Omental fat pad (tissue), 4 donors: ENCODE results near the gene PTH1R. TPM values are rescaled to one million over a fixed set of nuclear protein-coding genes. Genes with fewer than 3 reads are reported as not detected.

Experiments
- ATAC-seq: fragments of 150-250 bp; one replicate; pipeline ENCODE4 v1.9.1; 2016; ENCODE audit warnings: mild to moderate bottlenecking, moderate library complexity; ENCODE audit not compliant: low FRiP score
- DNase-seq: peaks from one replicate; pipeline ENCODE4 v3.0.0-alpha.2; 2019; ENCODE audit warnings: low spot score
- CTCF ChIP-seq, 3 donors: fragments of 450-650 bp; IDR thresholded peaks; one replicate each; pipeline ENCODE4 v1.5.1; 2016 to 2017; ENCODE audit warnings: antibody characterized with exemption in 3 of 3, mild to moderate bottlenecking in 3 of 3, moderate library complexity in 2 of 3
- total RNA-seq, 4 donors: library from RNA; depleted of rRNA; stranded (reverse); fragments of >200 nt; gene quantifications; one replicate each; pipeline ENCODE4 v1.1.0, GENCODE V29; 2016

The PTH1R gene
- total RNA-seq, 4 donors from 2014 or later, result 16.1 to 32.3 (median 17.9) TPM

GRCh38 chr3:46914849-46915248 lies 37.3 kb downstream of the PTH1R start:
- no peak for TF ChIP-seq CTCF (IDR thresholded peaks at IDR 0.05)
- DNase-seq, result no peak
- ATAC-seq, result no peak

- ATAC-seq (no peak), DNase-seq (no peak)
- no peak for TF ChIP-seq CTCF (IDR thresholded peaks at IDR 0.05)
Measured at GRCh38 chr3:46915297-46915822, 37.8 kb downstream of the PTH1R start.

- DNase-seq (no peak), ATAC-seq (no peak)
- no peak for TF ChIP-seq CTCF (IDR thresholded peaks at IDR 0.05)
Measured at GRCh38 chr3:46916278-46916677, 38.8 kb downstream of the PTH1R start.

GRCh38 chr3:46916799-46917198 lies 39.3 kb downstream of the PTH1R start:
- no peak for DNase-seq
- TF ChIP-seq CTCF (IDR thresholded peaks at IDR 0.05), result no peak
- ATAC-seq, result no peak

- DNase-seq (no peak), ATAC-seq (no peak)
- TF ChIP-seq CTCF (IDR thresholded peaks at IDR 0.05), result no peak
Measured at GRCh38 chr3:46917257-46917656, 39.7 kb downstream of the PTH1R start.

GRCh38 chr3:46918202-46918601 lies 40.7 kb downstream of the PTH1R start:
- ATAC-seq, result no peak
- TF ChIP-seq CTCF (IDR thresholded peaks at IDR 0.05), result no peak
- DNase-seq, result no peak

GRCh38 chr3:46918634-46919033 lies 41.1 kb downstream of the PTH1R start:
- DNase-seq, result no peak

More at GRCh38 chr3:46918634-46919033, 41.1 kb downstream of the PTH1R start:
- no peak for TF ChIP-seq CTCF (IDR thresholded peaks at IDR 0.05)
- no peak for ATAC-seq
